Epithelial cell of proximal tubule (primary cell): ENCODE data around the gene HTR6. TPM values are rescaled to one million over a fixed set of nuclear protein-coding genes. Genes with fewer than 3 reads are reported as not detected.

ENCODE experiments used
- DNase-seq: peaks from one replicate; pipeline ENCODE4 v3.0.0-alpha.2; 2011; ENCODE audit warnings: low read depth
- H3K4me3 ChIP-seq: 2 replicates; pipeline ENCODE4 v1.5.1; 2011; ENCODE audit warnings: low read depth, mild to moderate bottlenecking, low read length
- total RNA-seq: library from RNA; depleted of rRNA; stranded (reverse); fragments of >200 nt; gene quantifications from 2 replicates; pipeline ENCODE4 v1.2.3, GENCODE V29; 2015
- TF ChIP-seq, protein P1 (sequence below): conservative IDR thresholded peaks from 2 replicates; pipeline ENCODE4 v1.5.1; 2012; ENCODE audit warnings: low read depth, mild to moderate bottlenecking, low read length

Gene HTR6
- total RNA-seq, 1 donor from 2014 or later = not detected

DNA sequence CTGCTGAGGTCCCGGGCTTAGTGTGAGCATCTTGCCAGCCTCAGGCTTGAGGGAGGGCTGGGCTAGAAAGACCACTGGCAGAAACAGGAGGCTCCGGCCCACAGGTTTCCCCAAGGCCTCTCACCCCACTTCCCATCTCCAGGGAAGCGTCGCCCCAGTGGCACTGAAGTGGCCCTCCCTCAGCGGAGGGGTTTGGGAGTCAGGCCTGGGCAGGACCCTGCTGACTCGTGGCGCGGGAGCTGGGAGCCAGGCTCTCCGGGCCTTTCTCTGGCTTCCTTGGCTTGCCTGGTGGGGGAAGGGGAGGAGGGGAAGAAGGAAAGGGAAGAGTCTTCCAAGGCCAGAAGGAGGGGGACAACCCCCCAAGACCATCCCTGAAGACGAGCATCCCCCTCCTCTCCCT lies 7.2 kb upstream of the HTR6 start:
- no peak overlapping the region for H3K4me3 ChIP-seq
- TF ChIP-seq, protein P1, sequence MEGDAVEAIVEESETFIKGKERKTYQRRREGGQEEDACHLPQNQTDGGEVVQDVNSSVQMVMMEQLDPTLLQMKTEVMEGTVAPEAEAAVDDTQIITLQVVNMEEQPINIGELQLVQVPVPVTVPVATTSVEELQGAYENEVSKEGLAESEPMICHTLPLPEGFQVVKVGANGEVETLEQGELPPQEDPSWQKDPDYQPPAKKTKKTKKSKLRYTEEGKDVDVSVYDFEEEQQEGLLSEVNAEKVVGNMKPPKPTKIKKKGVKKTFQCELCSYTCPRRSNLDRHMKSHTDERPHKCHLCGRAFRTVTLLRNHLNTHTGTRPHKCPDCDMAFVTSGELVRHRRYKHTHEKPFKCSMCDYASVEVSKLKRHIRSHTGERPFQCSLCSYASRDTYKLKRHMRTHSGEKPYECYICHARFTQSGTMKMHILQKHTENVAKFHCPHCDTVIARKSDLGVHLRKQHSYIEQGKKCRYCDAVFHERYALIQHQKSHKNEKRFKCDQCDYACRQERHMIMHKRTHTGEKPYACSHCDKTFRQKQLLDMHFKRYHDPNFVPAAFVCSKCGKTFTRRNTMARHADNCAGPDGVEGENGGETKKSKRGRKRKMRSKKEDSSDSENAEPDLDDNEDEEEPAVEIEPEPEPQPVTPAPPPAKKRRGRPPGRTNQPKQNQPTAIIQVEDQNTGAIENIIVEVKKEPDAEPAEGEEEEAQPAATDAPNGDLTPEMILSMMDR = no peak
- no peak for DNase-seq

DNA sequence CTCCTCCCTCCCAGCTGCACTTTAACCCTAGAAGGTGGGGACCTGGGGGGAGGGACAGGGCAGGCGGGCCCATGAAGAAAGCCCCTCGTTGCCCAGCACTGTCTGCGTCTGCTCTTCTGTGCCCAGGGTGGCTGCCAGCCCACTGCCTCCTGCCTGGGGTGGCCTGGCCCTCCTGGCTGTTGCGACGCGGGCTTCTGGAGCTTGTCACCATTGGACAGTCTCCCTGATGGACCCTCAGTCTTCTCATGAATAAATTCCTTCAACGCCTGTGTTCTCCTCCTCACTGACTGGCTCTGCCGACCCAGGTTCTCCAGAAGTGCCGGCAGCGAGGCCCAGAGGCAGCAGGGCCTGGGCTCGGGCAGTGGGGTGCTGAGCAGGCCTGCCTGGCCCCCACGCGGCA lies 6.5 kb upstream of the HTR6 start:
- TF ChIP-seq, protein P1 = no peak
- no peak overlapping the region for H3K4me3 ChIP-seq
- DNase-seq = no peak

DNA sequence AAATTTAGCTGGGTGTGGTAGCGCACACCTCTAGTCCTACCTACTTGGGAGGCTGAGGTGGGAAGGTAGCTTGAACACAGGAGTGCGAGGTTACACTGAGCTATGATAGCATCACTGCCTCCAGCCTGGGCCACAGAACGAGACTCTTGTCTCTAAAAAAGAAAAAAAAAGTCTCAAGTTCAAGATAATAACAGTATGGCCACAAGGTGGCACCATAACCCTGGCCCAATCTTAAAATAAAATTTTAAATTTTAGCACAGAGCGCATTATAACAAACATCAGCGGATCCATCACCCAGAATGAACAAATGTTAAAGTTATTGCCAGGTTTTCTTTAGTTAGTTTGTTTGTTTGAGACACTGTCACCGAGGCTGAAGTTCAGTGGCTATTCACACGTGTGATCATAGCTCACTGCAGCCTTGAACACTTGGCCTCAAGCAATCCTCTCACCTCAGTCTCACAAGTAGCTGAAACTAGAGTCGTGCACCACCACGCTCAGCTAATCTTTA lies 2.9 kb upstream of the HTR6 start:
- TF ChIP-seq, protein P1 = peak; percentile 66
- DNase-seq = no peak
- H3K4me3 ChIP-seq = no peak overlapping the region

DNA sequence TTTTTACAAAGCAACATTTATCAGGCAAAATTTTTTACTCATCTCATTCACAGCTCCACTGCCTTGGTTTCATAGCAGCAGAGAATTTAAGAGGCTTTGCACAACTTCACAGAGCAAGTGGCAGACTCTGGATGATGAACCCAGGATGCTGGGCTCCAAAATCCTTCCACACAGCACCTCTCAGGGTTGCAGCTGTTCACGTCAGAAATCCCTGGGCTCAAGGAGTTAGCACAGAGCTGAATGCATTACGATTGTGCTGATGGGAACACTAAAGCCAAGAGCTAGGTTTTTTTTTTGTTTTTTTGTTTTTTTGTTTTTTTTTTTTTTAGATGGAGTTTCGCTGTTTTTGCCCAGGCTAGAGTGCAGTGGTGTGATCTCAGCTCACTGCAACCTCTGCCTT lies 2.4 kb upstream of the HTR6 start:
- TF ChIP-seq, protein P1 = no peak
- no peak for DNase-seq
- H3K4me3 ChIP-seq = no peak overlapping the region

DNA sequence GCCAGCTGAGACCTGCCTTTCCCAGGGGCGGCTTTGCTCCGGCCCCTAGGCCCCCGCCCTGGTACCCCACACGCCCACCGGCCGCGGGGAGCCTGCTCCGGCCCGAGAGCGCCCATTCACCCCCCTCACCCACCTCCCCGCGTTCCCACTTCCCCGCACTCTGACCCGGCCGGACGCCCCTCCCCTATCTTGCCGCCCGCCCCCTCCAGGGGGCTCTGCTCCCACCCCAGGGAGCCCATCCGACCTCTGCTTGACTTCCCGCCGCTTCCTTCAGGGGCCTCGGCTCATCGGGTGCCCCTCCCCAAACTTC lies 466 bp downstream of the HTR6 start:
- H3K4me3 ChIP-seq = no peak overlapping the region
- TF ChIP-seq, protein P1 = no peak
- DNase-seq = no peak

DNA sequence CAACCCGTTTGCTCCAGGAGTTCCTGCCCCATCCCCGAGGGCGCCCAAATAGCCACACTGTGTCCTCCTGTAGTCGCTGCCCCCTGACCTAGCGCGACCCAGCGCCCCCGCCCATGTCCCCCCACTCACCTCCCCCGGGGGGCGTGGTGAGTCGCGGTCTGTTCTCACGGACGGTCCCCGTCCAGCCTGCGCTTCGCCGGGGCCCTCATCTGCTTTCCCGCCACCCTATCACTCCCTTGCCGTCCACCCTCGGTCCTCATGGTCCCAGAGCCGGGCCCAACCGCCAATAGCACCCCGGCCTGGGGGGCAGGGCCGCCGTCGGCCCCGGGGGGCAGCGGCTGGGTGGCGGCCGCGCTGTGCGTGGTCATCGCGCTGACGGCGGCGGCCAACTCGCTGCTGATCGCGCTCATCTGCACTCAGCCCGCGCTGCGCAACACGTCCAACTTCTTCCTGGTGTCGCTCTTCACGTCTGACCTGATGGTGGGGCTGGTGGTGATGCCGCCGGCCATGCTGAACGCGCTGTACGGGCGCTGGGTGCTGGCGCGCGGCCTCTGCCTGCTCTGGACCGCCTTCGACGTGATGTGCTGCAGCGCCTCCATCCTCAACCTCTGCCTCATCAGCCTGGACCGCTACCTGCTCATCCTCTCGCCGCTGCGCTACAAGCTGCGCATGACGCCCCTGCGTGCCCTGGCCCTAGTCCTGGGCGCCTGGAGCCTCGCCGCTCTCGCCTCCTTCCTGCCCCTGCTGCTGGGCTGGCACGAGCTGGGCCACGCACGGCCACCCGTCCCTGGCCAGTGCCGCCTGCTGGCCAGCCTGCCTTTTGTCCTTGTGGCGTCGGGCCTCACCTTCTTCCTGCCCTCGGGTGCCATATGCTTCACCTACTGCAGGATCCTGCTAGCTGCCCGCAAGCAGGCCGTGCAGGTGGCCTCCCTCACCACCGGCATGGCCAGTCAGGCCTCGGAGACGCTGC lies 1.1 kb downstream of the HTR6 start:
- DNase-seq = no peak
- TF ChIP-seq, protein P1 = no peak
- no peak overlapping the region for H3K4me3 ChIP-seq

DNA sequence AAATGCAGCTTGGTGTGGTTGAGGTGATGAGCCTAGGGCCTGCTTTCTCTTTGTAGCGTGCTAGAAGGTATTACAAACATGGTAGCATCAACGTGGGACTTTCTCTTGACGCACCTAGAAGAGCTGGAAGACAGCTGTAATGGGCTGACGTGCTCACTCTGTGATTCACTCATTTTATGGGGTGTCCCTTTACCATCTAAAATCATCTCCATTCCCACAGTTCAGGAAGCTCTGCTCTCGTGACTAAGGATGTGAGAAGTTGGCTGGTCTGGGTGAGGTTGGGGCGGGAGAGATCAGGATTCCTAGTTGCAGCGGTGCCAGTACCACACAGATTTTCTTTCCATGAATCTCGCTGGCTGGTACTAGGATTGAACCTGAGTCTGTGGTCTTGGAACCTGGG lies 4.2 kb downstream of the HTR6 start:
- TF ChIP-seq, protein P1 = no peak
- no peak for DNase-seq
- H3K4me3 ChIP-seq = no peak overlapping the region
